DND-41 (cell line): Measurements from ENCODE around the gene UROC1.
A peak's percentile ranks its signal among the peaks of the same experiment; 100 is the strongest.

Experiments used
- ATAC-seq: fragments of 200-7000 bp; cut with Tn5 transposase; 3 replicates; pipeline ENCODE4 v1.9.1; 2021; ENCODE audit warnings: low read depth; ENCODE audit not compliant: insufficient read depth
- DNase-seq: peaks from one replicate; pipeline ENCODE4 v3.0.0-alpha.2; 2020
- H2AFZ ChIP-seq: 2 replicates; pipeline ENCODE4 v1.6.0; 2012; ENCODE audit warnings: low read depth, low read length
- H3K27ac ChIP-seq: 2 replicates; pipeline ENCODE4 v1.5.1; 2012; ENCODE audit warnings: low read length, inconsistent platforms
- H3K27me3 ChIP-seq: fragments of 200-600 bp; sonication (generic); 2 replicates; pipeline ENCODE4 v1.6.0; 2012; ENCODE audit warnings: low read length, mild to moderate bottlenecking, inconsistent platforms; ENCODE audit not compliant: insufficient read depth, poor library complexity
- H3K36me3 ChIP-seq: 2 replicates; pipeline ENCODE4 v1.5.1; 2012; ENCODE audit warnings: low read length, inconsistent platforms; ENCODE audit not compliant: insufficient read depth
- H3K4me1 ChIP-seq: 2 replicates; pipeline ENCODE4 v1.5.1; 2012; ENCODE audit warnings: mild to moderate bottlenecking, low read length; ENCODE audit not compliant: insufficient read depth
- H3K4me2 ChIP-seq: 2 replicates; pipeline ENCODE4 v1.6.0; 2012; ENCODE audit warnings: mild to moderate bottlenecking, moderate library complexity, low read length, inconsistent platforms; ENCODE audit not compliant: insufficient read depth
- H3K4me3 ChIP-seq, 2 experiments: fragments of 200-600 bp in 1 of 2; shearing (Covaris generic) in 1 of 2; 2 replicates each; pipeline ENCODE4 v1.5.1; 2012 to 2016; ENCODE audit warnings: inconsistent platforms in 2 of 2, low read length in 2 of 2, mild to moderate bottlenecking in 2 of 2, low read depth in 1 of 2, moderate library complexity in 1 of 2
- H3K79me2 ChIP-seq: 2 replicates; pipeline ENCODE4 v1.6.0; 2012; ENCODE audit warnings: low read length, inconsistent platforms; ENCODE audit not compliant: insufficient read depth
- H3K9ac ChIP-seq: 2 replicates; pipeline ENCODE4 v1.6.0; 2012; ENCODE audit warnings: low read depth, mild to moderate bottlenecking, inconsistent platforms, low read length, moderate library complexity
- H3K9me3 ChIP-seq: 2 replicates; pipeline ENCODE4 v1.5.1; 2012; ENCODE audit warnings: low read length, moderate library complexity, mild to moderate bottlenecking, inconsistent platforms; ENCODE audit not compliant: insufficient read depth, severe bottlenecking
- H4K20me1 ChIP-seq: 2 replicates; pipeline ENCODE4 v1.6.0; 2012; ENCODE audit warnings: low read length; ENCODE audit not compliant: insufficient read depth
- EZH2 ChIP-seq: IDR thresholded peaks from 3 replicates; pipeline ENCODE4 v1.6.1; 2012; ENCODE audit warnings: borderline replicate concordance, low read depth, mild to moderate bottlenecking, moderate library complexity, low read length, inconsistent platforms; ENCODE audit not compliant: severe bottlenecking
- TF ChIP-seq, protein P1 (sequence below): IDR thresholded peaks from 2 replicates; pipeline ENCODE4 v1.5.1; 2012; ENCODE audit warnings: borderline replicate concordance, low read length, moderate library complexity, mild to moderate bottlenecking; ENCODE audit not compliant: poor library complexity, severe bottlenecking; ENCODE audit errors: extremely low read depth

The UROC1 gene

DNA sequence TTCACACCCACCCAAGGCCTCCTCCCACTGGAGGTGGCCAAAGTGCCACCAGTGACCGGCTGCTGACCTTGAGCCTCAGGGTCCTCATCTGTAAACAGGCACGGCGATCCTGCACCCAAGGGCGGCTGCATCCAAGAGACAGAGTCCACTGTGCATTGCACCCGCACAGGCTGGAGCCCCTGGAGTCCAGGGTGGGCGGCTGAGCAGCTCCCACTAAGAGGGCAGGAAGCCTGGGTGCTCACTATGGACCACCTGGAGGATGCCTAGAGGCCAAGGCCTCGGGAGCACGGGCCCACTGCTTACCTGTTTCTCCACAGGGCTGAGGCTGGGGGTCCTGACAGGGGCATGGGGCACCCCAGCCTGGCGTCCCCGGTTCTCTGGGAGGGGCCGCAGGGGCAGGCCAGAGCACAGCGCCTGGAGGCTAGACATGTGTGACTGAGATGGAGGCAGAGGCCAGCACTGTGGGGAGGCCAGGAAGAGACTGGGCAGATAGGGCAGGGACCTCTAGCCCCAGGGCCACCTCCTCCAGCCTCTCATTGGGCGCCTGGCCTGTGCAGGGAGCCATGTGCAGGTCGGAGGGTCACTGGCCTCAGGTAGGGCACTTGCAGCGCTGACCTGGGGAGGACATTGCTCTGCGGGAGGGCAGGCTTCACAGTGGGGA, at the start of gene UROC1:
UROC1 (minus strand) TSS at position 483 of the 661 bp plus-strand sequence; CDS start at position 429, 54 bp downstream.
- no peak within 1 kb of the TSS for H3K27ac ChIP-seq
- H3K9ac ChIP-seq: no peak within 1 kb of the TSS
- H3K36me3 ChIP-seq: no peaks in the 10 kb centered on the region
- no peak within 1 kb of the TSS for H2AFZ ChIP-seq
- H3K4me1 ChIP-seq: peaks cover 4% of the 10 kb centered on the region
- H3K27me3 ChIP-seq: no peaks in the 10 kb centered on the region
- no peaks in the 10 kb centered on the region for H3K9me3 ChIP-seq
- H3K4me2 ChIP-seq: no peak within 1 kb of the TSS
- TF ChIP-seq EZH2: no peak
- TF ChIP-seq, protein P1, sequence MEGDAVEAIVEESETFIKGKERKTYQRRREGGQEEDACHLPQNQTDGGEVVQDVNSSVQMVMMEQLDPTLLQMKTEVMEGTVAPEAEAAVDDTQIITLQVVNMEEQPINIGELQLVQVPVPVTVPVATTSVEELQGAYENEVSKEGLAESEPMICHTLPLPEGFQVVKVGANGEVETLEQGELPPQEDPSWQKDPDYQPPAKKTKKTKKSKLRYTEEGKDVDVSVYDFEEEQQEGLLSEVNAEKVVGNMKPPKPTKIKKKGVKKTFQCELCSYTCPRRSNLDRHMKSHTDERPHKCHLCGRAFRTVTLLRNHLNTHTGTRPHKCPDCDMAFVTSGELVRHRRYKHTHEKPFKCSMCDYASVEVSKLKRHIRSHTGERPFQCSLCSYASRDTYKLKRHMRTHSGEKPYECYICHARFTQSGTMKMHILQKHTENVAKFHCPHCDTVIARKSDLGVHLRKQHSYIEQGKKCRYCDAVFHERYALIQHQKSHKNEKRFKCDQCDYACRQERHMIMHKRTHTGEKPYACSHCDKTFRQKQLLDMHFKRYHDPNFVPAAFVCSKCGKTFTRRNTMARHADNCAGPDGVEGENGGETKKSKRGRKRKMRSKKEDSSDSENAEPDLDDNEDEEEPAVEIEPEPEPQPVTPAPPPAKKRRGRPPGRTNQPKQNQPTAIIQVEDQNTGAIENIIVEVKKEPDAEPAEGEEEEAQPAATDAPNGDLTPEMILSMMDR: no peak
- H4K20me1 ChIP-seq: no peaks in the 10 kb centered on the region
- no peaks in the 10 kb centered on the region for H3K79me2 ChIP-seq
- DNase-seq: no peak
- ATAC-seq: no peak
- no peak within 1 kb of the TSS for H3K4me3 ChIP-seq

DNA sequence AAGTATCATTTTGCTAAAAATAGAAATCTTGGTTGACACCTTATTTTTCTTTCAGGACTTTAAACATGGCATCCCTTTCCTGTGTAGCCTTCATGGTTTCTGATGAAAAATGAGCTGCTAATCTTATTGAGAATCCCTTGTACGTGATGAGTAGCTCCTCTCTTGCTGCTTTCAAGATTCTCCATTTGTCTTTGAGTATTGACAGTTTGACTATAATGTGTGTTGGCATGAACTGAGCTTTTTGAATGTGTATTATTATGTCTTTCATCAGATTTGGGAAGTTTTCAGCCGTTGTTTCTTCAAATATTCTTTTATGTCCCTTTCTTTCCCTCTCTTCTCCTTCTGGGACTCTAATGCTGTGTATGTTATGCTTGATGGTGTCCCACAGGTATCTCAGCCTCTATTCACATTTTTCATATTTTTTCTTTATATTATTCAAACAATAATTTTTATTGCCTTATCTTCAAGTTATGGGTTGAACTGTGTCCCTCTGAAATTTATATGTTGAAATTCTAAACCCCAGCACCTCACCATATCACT, 45.2 kb upstream of the UROC1 start:
- Histone ChIP-seq H3K79me2 (no peaks in the 10 kb centered on the region), H4K20me1 (no peaks in the 10 kb centered on the region), H3K9me3 (no peaks in the 10 kb centered on the region), H3K9ac (no peak overlapping the region), H3K4me2 (no peak overlapping the region), H3K36me3 (no peaks in the 10 kb centered on the region), H3K27me3 (no peaks in the 10 kb centered on the region), H2AFZ (no peak overlapping the region), H3K4me1 (no peaks in the 10 kb centered on the region), H3K4me3 (no peak overlapping the region), H3K27ac (no peak overlapping the region)
- no peak for TF ChIP-seq EZH2
- TF ChIP-seq, protein P1: no peak
- no peak for DNase-seq
- ATAC-seq: no peak

DNA sequence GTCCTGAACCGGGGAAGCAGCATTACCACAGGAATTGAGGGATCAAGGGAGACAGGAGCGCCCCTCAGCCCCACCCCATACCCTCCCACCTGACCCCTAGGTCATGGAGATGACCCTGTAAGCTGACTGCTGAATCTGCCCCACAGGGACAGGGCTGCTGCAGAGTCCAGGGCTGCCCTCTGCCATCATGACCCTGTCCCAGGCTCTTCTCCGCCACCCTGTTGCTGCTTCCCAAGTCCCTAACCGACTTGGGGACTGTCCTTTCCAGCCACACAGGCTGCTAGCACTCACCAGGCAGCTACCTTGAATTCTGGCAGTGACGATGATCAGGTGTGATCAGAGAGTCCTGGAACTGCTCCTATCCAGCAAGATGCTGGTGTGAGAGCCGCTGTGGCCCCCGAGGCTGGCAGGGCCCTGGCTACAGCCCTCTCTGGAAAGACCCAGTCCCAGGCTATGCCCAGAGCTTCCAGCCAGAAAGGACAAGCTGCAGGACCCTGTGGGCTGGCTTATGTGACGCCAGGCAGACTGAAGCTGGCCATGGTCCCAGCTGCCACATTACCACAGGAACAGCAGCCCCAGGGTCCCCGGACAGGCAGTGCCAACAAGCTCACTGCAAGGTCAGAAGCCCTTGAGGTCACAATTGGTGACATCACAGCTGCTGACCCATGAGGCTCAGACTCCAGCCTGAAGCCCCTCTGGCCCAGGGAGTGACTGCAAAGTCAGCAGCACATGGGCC, 40.9 kb upstream of the UROC1 start, which contains the start of gene C3orf22:
C3orf22 (minus strand) TSS at position 597 of the 736 bp plus-strand sequence. CDS start 5,542 bp downstream, outside the sequence.
- TF ChIP-seq, protein P1: no peak
- TF ChIP-seq EZH2: no peak
- Histone ChIP-seq H4K20me1 (no peaks in the 10 kb centered on the region), H3K9me3 (no peaks in the 10 kb centered on the region), H3K79me2 (no peaks in the 10 kb centered on the region), H2AFZ (no peak within 1 kb of the TSS), H3K4me3 (no peak within 1 kb of the TSS), H3K36me3 (no peaks in the 10 kb centered on the region), H3K27ac (no peak within 1 kb of the TSS), H3K27me3 (no peaks in the 10 kb centered on the region), H3K4me1 (no peaks in the 10 kb centered on the region), H3K9ac (no peak within 1 kb of the TSS), H3K4me2 (no peak within 1 kb of the TSS)
- no peak for ATAC-seq
- peak; percentile 0 for DNase-seq
